ENCODE measurements around the gene MSX2. TPM values are rescaled to one million over a fixed set of nuclear protein-coding genes. Genes with fewer than 3 reads are reported as not detected.

Gene MSX2
- total RNA-seq, 1 experiment from 2014 or later = 8.5 TPM

DNA sequence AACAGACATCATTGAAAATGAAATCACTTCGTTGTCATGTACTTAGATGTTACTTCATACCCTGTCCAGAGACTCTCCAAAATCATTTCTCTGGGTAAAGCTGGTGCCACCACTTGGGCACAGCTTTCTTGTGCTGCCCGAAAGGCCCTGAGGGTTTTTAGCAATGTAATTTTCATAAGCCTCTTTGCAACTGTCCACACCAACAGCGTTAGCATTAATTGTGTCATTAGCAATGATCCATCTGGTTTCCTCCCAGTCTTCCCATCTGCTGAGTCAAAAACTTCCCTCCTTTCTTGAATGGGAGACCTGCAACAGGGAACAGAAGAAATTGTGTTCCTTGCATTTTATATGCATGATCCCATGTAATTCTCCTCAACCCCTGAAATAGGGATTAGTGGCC is 8.6 kb upstream of the MSX2 start:
- TF ChIP-seq TCF7L2 (IDR thresholded peaks at IDR 0.05; ENCODE audit: low read depth, low read length) (no peak), POLR2AphosphoS5 (IDR thresholded peaks at IDR 0.05; ENCODE audit: low read depth, low read length) (no peak), SIN3A (IDR thresholded peaks at IDR 0.05; ENCODE audit: borderline replicate concordance, insufficient read depth, low read depth, low read length) (no peak)
- TF ChIP-seq, protein P1, sequence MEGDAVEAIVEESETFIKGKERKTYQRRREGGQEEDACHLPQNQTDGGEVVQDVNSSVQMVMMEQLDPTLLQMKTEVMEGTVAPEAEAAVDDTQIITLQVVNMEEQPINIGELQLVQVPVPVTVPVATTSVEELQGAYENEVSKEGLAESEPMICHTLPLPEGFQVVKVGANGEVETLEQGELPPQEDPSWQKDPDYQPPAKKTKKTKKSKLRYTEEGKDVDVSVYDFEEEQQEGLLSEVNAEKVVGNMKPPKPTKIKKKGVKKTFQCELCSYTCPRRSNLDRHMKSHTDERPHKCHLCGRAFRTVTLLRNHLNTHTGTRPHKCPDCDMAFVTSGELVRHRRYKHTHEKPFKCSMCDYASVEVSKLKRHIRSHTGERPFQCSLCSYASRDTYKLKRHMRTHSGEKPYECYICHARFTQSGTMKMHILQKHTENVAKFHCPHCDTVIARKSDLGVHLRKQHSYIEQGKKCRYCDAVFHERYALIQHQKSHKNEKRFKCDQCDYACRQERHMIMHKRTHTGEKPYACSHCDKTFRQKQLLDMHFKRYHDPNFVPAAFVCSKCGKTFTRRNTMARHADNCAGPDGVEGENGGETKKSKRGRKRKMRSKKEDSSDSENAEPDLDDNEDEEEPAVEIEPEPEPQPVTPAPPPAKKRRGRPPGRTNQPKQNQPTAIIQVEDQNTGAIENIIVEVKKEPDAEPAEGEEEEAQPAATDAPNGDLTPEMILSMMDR (IDR thresholded peaks at IDR 0.05) = no peak
- TF ChIP-seq, protein P2, sequence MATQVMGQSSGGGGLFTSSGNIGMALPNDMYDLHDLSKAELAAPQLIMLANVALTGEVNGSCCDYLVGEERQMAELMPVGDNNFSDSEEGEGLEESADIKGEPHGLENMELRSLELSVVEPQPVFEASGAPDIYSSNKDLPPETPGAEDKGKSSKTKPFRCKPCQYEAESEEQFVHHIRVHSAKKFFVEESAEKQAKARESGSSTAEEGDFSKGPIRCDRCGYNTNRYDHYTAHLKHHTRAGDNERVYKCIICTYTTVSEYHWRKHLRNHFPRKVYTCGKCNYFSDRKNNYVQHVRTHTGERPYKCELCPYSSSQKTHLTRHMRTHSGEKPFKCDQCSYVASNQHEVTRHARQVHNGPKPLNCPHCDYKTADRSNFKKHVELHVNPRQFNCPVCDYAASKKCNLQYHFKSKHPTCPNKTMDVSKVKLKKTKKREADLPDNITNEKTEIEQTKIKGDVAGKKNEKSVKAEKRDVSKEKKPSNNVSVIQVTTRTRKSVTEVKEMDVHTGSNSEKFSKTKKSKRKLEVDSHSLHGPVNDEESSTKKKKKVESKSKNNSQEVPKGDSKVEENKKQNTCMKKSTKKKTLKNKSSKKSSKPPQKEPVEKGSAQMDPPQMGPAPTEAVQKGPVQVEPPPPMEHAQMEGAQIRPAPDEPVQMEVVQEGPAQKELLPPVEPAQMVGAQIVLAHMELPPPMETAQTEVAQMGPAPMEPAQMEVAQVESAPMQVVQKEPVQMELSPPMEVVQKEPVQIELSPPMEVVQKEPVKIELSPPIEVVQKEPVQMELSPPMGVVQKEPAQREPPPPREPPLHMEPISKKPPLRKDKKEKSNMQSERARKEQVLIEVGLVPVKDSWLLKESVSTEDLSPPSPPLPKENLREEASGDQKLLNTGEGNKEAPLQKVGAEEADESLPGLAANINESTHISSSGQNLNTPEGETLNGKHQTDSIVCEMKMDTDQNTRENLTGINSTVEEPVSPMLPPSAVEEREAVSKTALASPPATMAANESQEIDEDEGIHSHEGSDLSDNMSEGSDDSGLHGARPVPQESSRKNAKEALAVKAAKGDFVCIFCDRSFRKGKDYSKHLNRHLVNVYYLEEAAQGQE (IDR thresholded peaks at IDR 0.05; ENCODE audit: insufficient read depth in 1 of 2, low read depth in 2 of 2, low read length in 1 of 2) = no peak
- BruUV-seq (replicated peaks) = no TSS peak
- Histone ChIP-seq H3K4me1 (ENCODE audit: control insufficient read depth, insufficient read depth, low read length) (peaks cover 14% of the 10 kb centered on the region), H3K27ac (ENCODE audit: low read length) (no peak overlapping the region), H3K4me3 (ENCODE audit: low read depth in 2 of 2, low read length in 2 of 2) (no peak overlapping the region), H3K36me3 (ENCODE audit: control insufficient read depth, insufficient read depth, low read length) (no peaks in the 10 kb centered on the region), H3K27me3 (ENCODE audit: control insufficient read depth, insufficient read depth, low read length) (peaks cover 2% of the 10 kb centered on the region; the same call in 1 of the 2 replicates), H3K9me3 (ENCODE audit: control insufficient read depth, insufficient read depth, low read depth, low read length) (no peaks in the 10 kb centered on the region)
- intact Hi-C loops (cut with micrococcal nuclease; ENCODE audit: unreplicated experiment) (no loop called here), in situ Hi-C loops (cut with HindIII; ENCODE audit: low pct_unique_long_range_greater_than_20kb, low sequenced_read_pairs) (no loop called here)
- ATAC-seq (no peak), DNase-seq (ENCODE audit: low read depth, low spot score) (no peak)
- ChIA-PET CTCF (no interaction called here), POLR2A (no interaction called here)

DNA sequence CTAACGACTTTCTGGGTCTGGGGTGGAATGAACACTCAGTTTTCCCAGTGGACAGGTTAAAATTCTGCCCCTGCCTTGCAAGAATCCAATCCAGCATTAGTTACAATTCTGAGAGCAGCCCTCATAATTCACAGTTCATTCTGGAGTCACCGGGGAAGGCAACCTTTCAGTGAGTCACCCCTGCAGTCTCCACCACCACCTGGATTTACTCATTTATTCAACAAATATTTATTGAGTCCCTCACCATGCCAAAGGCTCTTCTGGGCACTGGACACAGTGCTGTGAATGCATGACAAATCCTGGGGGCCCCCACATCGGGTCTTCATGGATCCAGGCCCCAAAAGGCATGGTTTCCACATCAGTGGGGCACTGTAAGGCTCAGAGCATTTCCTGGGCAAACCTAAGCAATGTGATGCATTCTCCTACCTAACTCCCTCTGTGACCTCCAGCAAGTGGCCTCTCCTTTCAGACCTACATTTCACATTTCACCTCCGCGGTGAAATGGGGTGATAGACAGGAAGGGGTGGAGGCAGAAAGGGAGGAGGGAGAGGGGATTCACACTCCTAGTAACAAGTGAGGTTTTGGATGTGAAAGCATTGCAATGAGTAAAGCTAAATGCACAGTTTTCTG is 6.4 kb upstream of the MSX2 start:
- ChIA-PET CTCF (no interaction called here), POLR2A (no interaction called here)
- ATAC-seq (no peak), DNase-seq (ENCODE audit: low read depth, low spot score) (no peak)
- Histone ChIP-seq H3K9me3 (ENCODE audit: control insufficient read depth, insufficient read depth, low read depth, low read length) (no peaks in the 10 kb centered on the region), H3K27ac (ENCODE audit: low read length) (no peak overlapping the region), H3K27me3 (ENCODE audit: control insufficient read depth, insufficient read depth, low read length) (peaks cover 14% of the 10 kb centered on the region; the same call in 1 of the 2 replicates), H3K36me3 (ENCODE audit: control insufficient read depth, insufficient read depth, low read length) (no peaks in the 10 kb centered on the region), H3K4me1 (ENCODE audit: control insufficient read depth, insufficient read depth, low read length) (peaks cover 18% of the 10 kb centered on the region), H3K4me3 (ENCODE audit: low read depth in 2 of 2, low read length in 2 of 2) (no peak overlapping the region)
- intact Hi-C loops (cut with micrococcal nuclease; ENCODE audit: unreplicated experiment) (no loop called here), in situ Hi-C loops (cut with HindIII; ENCODE audit: low pct_unique_long_range_greater_than_20kb, low sequenced_read_pairs) (no loop called here)
- TF ChIP-seq, protein P1 (IDR thresholded peaks at IDR 0.05) = no peak
- no peak for TF ChIP-seq POLR2AphosphoS5 (IDR thresholded peaks at IDR 0.05; ENCODE audit: low read depth, low read length)
- no peak for TF ChIP-seq TCF7L2 (IDR thresholded peaks at IDR 0.05; ENCODE audit: low read depth, low read length)
- TF ChIP-seq SIN3A (IDR thresholded peaks at IDR 0.05; ENCODE audit: borderline replicate concordance, insufficient read depth, low read depth, low read length) = no peak
- TF ChIP-seq, protein P2 (IDR thresholded peaks at IDR 0.05; ENCODE audit: insufficient read depth in 1 of 2, low read depth in 2 of 2, low read length in 1 of 2) = no peak
- no TSS peak for BruUV-seq (replicated peaks)
